ENCODE data around the gene SMIM41.
A peak's percentile ranks its signal among the peaks of the same experiment; 100 is the strongest.

The SMIM41 gene

GRCh38 chr12:52066346-52067080 lies 13.0 kb upstream of the SMIM41 start:
- no peak for DNase-seq

- no peak for DNase-seq
These were observed 12.5 kb upstream of the SMIM41 start for GRCh38 chr12:52067081-52067374.

DNA sequence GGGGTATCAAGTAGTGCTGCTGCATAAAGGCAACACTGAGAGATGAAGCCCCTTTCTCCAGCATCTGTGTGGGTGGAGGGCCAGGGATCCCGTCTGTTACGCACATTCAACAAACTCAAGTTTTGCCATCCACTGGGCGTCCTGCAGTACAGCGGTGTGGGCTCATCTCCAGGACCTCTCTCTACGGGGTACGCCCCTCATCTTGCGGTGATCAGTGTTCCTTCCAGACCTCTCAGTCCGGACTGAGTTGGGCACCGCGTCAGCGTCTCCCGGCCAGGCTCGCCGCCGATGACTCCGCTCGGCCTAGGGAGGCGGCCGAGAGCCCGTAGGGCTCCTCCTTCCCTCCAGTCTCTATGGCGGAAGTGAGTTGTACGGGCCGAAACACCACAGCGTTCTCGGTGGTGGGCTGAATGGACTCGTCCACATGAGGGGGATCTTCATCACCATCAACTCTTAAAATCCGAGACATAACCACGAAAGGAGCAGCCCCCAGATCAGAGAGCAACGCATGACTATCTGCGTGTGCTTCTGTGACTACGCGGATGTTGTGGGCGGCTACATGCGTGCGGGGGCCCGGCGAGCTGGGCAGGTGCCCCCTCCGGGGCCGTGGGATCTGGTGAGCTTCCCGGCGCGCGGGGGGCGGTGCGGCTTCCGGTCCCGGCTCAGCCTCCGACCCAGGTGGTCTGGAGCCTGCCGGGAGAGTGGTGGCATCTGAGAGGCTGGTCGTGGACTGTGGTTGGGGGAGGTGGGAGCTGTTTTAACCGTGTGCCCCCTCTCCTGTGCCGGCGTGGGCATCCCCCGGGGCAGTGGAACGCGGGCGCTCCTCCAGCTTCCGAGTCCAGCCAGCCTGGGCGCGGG lies 9.9 kb upstream of the SMIM41 start, which contains the start of gene ATG101:
TSS of gene ATG101 (plus strand) at position 652 of the 858 bp plus-strand sequence. CDS start 3,673 bp downstream, outside the sequence.
- DNase-seq, result peak; percentile 89

- DNase-seq, result no peak
These were observed 9.1 kb upstream of the SMIM41 start for GRCh38 chr12:52070185-52070925.

GRCh38 chr12:52073531-52074381 lies 5.7 kb upstream of the SMIM41 start:
- no peak for DNase-seq

- DNase-seq, result no peak
These were observed 4.4 kb upstream of the SMIM41 start for GRCh38 chr12:52074971-52075724.

- no peak for DNase-seq
These were observed 2.7 kb upstream of the SMIM41 start for GRCh38 chr12:52076811-52077210.

DNA sequence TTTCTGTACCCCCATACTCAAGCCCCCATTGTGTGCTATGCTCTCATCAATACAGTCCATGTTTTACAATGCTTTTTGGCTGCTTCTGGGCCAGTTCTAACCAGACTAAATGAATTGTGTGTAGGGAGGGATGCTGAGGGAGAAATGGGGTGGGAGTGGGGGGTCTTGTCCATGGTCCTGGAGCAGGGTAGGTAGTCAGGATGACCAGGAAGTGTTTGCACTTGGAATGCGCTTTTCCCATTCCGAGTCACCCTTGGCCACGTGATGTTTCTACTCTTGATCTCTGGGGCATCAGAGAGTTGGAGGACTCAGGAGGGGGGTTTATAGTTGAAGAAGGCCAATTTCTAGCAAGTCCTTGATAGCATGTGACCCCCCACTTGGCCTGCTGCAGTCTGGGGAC lies 1.2 kb upstream of the SMIM41 start:
- no peak for DNase-seq

GRCh38 chr12:52080403-52081251 lies 1.1 kb downstream of the SMIM41 start:
- DNase-seq, result no peak

- peak; percentile 75 for DNase-seq
These were observed 1.8 kb downstream of the SMIM41 start for GRCh38 chr12:52081263-52081733.

DNA sequence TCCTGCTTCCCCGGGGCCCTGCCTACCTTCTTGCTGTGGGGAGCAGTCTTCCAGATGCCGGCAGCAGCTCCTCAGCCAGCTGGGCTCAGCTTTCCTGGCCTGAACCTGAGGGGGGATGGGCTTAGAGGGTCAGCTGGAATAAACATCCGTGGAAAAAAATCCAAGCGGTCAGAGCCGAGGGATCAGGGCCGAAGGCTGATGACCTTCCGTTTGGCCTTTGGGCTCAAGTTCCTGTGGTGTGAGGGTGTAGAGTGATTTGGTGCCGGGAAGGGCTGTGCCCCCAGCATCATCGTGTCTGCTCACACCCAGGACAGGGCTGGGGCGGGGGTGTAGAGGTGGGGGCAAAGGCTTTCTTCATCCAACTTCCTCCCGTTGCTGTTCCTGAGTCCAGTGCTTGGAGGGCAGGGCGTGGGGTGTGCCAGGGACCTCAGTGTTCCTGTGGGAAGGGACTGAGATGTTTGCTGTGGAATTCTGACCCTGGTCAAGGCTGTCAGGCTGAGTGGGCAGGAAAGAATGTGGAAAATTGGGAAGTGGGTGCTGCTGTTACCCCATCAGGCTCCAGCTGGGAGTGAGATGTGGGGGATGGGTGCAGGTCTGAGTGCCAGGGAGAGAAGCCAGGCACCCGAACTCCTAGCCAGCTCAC lies 2.6 kb downstream of the SMIM41 start:
- no peak for DNase-seq

DNA sequence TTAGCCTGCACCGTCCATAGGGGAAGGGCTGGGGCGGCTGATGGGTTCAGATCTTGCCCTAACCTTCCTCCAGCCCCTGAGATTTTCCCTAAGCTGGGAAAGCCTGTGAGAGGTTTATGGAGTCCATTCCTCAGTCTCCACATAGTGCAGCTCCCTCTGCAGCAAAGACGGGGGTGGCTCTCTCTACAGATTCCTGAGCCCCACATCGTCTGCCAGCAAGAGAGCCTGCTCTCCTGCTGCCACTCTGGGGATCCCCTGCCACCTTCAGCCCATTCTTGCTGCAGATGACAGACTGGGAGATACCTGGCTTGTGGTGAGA lies 3.1 kb downstream of the SMIM41 start:
- DNase-seq, result no peak

DNA sequence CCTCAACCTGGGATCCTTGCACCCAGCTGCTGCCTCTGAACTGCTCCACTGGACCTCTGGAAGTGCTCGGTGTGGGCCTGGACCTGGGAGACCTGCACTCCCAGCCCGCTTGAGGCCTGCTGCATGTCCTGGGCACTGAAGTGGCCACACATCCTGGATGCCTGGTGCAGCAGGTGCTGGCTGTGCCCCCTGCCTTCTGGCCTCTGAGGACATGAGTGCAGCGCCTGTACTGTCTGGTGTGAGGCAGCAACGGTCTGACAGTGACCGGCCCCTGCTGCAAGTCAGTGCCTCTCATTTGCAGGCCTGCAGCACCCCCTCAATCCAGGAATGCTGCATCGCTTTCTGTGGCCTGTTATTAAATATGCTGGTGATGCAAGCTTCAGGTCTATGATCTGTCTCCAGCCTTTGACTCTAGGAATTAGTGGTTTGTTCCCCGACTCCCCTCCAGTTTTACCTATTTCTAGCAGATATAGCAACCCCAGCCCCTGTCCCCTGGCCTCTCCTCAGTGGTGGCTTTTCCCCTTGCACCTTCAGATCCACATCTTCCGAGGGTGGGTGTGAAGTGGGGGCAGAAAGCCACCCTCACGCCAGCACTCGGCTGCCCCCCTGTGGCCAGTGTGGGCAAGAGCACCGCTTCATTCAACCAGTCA lies 3.6 kb downstream of the SMIM41 start:
- DNase-seq, result peak; percentile 48

DNA sequence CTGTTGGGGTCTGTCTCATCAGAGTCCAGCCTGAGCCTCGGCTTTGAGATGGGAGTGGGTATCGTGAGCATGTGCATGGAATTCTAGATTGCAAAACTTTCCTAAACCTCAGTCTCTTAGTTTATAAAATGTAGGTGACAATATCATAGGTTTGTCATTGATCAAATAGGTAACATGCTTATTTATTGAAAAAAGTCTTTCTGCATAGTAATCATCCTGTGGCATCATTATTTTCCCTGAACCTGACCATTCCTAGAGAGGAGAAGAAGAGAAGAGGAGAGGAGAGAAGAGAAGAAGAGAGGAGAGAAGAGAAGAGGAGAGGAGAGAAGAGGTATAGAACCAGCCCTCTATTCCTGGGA lies 4.1 kb downstream of the SMIM41 start:
- no peak for DNase-seq

DNA sequence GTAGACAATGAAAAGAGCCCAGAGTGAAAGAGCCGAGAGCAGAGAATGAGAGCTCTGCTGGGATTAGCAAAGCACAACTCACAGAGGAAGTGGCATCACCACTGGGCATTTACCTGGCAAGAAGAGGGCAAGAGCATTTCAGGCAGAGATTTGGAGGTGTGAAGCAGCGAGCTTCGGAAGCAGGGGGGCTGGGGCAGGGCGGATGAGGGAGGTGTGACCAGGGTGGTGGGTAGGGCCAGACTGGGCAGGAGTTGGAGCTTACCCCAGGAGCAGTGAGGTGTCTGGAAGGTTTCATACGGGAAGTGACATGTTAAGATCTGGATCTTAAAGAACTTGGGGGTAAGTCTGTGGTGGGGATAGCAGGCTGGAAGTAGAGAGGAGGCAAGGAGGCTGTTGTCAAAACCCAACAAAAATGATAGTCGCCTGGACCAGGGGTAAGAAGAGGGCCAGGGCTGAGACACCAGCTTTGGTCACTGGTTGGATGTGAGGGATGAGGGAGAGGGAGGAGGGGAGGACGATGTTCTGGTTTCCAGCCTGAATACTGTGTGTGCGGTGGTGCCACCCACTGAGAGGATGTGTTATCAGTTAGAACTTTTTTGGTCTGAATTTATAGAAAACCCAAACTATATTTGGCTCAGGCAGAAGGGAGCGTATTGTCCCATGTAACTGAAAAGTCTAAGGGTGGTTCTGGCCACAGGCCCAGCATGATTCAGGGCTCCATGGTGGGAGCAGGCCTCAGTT lies 5.2 kb downstream of the SMIM41 start:
- no peak for DNase-seq

DNA sequence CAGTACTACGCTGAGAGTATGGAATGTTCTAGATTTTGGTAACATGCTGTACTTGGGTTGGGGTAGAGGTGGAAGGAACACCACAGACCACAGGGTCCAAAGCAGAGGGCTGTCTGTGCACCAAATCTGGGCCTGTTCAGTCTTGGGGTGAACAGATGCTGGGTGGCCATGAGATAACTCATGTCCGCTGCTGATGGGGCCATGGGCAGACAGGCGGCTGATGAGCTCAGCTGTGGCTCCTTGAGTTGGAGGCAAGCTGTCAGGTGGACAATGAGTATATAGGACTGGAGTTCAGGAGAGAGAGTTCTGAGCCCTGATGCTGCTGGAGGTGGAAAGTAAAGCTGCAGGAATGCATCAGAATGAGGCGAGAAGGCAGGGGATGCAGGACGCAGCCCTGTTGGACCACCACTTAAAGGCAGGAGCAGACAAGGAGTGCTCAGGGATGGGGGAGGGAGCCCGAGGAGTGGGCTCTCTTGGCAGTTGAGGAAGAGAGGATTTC lies 6.2 kb downstream of the SMIM41 start:
- DNase-seq, result no peak

- DNase-seq, result no peak
These were observed 6.9 kb downstream of the SMIM41 start for GRCh38 chr12:52086366-52086765.

GRCh38 chr12:52086944-52087835 lies 7.7 kb downstream of the SMIM41 start:
- DNase-seq, result no peak
